ENCODE measurements around the gene URGCP.
"Not testable (repeated sequence)": the region's sequence is repeated elsewhere in the genome, so short reads cannot be mapped to it uniquely, and the experiment has no call there.

URGCP gene

DNA sequence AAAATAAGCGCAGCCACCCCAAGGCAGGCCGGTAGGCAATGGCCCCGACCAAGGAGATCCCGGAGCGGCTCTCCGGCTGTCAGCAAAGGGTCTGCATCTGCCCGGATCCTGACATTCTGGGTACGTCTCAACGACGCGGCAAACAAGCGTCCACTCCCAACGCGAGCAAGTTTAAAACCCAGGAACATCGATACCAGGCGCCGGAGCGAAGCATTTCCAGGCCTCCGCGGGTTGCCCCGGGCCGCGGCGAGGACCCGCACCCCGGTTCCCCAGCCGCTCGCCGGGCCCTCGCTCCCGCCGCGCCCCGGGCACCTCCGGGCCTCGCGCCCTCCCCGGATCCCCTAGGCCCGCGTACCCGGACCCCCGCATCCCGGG is 453 bp downstream of the URGCP start:
- peak; percentile 14 for DNase-seq

DNA sequence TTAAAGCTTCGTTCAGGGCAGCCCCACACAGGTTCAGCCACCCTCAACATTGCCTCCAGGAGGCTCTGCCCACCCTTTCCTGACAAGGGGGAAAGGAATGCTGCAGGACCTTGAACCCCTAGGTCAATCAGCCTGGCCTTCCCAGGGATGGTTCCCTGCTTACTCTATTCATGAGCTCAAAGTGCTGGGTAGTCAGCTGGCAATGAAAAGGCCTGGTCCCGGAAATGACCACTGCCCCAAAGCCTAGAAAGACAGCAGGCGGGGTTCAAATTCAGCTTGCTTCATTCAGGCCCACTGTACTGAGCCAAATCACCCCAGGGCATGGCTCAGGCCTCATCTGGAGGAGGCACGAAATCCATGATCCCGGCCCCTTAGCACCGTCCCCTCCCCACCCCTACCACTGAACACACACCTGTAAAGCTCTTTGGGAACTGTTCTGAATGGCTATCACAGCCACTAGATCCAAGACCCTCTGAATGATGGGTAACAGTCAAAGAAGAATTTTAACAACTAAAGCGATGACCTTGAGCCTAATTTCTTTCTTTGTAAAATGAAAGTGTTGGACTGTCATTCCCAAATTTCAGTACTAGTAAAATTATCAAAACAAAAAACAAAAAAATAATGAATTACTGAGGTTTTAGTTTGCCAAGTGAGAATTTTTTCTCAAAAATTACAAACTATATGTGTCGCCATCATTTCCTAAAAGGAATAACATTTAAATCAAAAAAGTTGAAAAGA is 1.0 kb downstream of the URGCP start:
- DNase-seq, result no peak

DNA sequence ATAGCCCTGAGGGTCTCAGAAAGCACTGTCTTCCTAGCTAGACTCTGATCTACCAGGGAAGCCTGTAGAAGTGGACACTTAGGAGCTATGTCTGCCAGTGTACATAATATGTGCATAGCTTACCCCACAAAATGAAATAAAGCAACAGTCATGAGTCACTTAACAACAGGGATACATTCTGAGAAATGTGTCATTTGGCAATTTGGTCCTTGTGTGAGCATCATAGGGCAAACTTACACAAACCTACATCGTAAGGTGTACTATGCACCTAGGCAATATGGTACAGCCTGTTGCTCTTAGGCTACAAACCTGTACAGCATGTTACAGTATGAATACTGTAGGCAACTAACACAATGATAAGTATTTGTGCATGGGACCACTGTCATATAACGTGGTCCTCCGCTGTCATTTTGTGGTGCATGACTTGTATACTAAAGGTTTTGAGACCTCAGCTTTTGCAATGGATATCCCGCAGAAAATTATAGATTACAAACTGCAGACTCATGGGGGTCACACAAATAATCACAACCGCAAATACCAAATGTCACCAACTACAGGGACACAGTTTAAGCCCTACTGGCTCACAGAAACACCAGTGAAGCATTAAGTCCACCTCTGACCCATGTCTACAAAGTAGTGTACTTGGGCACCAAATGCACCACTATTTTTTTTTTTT is 1.7 kb downstream of the URGCP start:
- DNase-seq, result no peak

DNA sequence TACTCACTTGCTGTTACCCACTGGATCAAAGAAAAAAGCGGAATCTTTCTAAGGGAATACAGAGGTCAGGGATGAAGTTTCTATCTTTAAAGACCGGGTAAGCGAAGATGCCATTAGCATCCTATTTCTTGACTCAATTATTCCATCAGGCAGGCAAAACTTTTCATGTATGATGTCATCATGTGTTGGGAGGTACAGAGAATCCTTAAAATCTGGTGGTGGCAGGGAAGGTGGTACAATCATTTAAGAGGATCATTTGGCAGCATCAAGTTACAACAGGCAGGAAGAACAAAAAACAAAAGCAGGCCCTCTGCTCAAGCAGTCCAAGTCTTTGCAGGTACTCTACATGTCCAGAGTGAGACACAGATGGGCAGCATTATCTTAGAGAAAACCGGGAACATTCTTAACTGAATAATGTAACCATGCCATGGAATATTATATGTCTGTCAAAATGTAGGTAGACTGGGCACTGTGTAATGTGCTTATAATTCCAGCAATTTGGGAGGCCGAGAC is 3.8 kb downstream of the URGCP start:
- DNase-seq, result no peak

DNA sequence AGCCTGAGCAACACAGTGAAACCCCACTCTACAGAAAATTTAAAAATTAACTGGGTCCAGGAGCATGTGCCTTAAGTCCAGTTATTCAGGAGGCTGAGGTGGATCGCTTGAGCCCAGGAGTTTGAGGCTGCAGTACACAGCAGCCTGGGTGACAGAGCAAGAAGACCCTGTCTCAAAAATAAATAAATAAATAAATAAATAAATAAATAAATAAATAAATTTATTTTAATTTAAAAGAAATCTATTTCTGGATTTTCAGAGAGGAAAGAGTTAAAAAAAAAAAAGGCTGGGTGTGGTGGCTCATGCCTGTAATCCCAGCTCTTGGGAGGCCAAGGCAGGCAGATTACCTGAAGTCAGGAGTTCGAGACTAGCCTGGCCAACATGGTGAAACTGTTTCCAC is 7.8 kb downstream of the URGCP start:
- DNase-seq, result not testable (repeated sequence)

DNA sequence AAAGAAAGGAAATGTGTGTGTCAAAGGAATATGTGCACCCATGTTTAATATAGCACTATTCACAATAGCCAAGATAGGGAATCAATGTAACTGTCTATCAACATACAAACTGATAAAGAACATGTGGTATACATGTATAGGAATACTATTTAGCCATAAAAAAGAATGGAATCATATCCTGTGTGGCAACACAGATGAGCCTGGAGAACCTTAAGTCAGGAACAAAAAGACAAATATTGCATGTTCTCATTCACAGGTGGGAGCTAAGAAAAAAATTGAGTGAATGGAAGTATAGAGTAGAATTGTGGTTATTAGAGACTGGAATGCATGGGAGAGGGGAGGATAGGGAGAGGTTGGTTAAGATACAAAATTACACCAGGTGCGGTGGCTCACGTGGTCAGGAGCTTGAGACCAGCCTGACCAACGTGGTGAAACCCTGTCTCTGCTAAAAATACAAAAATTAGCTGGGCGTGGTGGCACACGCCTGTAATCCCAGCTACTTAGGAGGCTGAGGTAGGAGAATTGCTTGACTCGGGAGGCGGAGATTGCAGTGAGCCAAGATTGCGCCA is 10.5 kb downstream of the URGCP start:
- DNase-seq, result no peak

DNA sequence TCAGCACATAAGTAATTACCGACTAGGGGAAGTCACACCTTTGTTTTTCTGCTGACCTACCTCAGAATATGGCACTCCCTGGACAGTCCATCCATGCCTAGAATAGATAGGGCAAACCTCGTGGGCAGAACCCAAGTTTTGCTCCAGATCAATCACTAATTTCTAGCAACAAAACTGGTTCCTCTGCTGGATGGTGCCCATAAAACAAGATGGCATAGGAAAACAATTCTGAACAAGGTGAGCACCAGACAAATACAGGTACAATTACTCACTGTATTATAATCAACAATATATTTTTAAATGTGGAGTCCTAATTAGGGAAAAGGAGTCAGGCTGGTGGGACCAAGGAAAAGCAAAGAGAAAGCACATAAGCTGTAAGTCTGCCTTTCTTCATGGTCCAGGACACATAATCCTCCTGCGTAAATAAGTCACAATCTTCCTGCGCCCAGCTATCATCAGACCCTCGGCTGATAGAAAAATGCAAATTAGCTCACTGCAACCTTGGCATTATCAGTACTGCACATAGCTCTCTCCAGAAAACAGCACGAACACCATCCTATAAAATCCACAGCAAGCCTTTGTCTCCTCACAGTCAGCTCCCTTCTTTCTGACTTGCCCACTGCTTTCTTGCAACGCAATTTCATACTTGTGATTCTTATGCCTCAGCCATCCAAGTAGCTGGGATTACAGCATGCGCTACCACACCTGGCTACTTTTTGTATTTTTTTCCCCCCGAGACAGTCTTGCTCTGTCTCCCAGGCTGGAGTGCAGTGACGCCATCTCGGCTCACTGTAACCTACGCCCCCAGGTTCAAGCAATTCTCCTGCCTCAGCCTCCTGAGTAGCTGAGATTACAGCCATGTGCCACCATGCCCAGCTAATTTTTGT is 15.1 kb downstream of the URGCP start:
- DNase-seq, result no peak

DNA sequence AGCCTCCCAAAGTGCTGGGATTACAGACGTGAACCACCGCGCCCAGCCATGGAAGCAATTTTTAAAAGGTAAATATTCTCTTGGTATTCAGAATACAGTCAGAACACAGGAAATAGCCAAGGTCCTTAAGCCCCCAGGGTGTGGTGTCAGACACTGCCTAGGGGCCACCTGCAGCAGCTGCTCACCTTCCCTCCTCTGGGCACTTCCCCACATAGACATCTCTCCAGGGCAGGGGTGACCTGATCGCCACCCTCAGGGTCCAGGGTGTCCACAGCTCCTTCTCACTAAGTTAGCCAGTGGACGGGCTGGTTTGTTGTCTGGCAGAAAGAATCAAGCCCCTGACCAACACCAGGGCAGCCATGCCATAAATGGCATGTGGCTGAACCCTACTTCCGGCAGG is 15.9 kb downstream of the URGCP start:
- DNase-seq, result no peak

DNA sequence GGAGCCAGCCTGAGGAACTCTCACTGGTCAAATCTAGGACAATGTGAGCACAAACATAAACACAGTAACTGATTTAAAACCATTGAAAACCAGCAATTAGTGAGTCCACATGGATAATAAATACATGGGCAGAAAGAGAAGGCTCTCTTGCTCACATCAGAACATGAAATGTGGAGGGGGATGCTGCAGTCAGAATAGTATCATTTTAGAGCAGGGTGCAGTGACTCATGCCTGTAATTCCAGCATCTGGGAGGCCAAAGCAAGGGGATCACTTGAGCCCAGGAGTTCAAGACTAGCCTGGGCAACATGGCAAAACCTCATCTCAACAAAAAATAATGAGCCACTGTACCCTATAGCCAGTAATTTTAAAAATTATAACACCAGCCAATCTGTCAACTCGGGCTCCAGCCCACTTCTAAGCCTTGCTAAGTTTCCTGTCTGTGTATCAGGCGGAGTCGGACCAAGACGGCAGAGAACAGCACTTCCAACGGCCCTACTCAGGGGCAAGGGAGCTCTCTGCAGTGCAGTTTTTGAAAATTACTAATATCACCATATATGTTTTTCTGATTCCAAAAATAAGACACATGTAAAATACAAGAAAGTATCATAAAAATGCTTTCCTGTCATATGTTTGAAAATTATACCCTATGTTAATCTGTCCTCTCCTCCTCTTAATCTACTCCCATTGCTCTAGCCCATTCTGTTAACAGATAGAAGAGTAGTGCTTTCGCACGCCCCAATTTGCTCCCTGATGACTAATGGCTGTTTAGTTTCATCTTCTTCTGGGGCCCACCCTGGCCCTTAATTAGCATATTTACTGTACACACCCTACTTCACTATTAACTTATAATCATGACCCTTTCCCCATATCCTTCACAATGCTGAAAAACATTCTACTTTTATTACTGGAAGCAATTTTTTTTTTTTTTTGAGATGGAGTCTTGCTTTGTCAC is 17.1 kb downstream of the URGCP start:
- no peak for DNase-seq

DNA sequence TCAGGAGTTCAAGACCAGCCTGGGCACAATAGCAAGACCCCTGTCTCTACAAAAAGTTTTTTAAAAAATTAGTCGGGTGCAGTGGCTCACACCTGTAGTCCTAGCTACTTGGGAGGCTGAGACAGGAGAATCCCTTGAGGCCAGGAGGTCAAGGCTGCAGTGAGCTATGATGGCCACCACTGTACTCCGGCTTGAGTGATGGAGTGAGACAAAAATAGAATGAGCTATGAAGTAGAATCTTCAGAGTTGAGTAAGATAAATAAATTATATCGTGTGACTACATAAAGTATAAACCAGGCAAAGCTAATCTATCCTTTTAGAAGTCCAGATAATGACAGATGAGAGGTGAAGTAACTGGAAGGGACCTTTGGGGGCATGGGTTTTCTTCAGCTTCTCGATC is 21.8 kb downstream of the URGCP start:
- DNase-seq, result no peak

DNA sequence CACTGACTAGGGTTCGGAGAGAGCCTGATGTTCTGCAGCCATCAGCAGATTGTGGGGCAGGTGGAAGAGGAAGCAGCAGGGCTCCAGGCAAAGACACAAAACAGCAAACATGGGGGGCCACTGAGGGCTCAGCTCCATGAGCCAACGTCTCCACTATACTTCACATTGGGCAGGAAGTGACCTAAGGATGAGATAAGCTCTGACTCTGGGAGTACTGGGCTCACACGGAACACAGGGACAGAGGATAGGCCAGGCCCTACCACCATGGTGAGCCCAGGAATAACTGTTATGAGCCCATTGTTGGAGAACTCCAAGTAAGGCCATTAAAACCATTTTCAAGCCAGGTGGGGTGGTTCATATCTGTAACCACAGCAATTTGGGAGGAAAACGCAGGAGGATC is 22.2 kb downstream of the URGCP start:
- no peak for DNase-seq

DNA sequence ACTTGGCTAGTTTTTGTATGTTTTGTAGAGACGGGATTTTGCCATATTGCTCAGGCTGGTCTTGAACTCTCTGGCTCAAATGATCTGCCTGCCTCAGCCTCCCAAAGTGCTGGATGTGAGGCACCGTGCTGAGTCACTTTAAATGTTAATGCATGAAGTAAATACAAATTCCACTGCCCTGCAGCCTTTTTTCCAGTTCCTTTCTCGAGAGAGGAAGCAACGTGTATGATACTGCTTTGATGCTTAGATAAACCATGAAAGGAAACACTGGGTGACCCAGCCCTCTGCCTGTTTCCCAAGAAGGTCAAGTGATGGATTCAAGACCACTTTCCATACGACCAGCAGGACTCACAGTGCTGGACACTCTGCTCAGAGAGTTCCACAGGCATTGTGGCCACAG is 25.8 kb downstream of the URGCP start:
- DNase-seq, result no peak

DNA sequence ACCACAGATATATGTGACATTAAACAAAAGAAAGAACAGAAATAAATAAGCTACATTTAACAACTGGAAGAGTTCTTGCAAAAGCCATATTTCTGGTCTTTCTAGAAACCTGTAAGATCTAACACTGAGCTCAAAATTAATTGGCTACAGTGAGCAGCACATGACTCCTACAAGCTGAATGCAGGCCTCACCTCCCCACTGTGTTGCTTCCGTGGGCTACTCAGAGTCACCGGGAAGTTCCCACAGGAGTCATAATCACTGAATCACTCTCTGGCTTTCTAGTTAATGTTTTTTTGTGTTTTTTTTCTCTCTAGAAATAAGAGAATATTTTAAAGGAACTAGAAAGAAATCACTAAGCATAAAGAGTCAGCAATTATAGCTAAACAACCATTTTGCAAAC is 26.9 kb downstream of the URGCP start:
- DNase-seq, result no peak

DNA sequence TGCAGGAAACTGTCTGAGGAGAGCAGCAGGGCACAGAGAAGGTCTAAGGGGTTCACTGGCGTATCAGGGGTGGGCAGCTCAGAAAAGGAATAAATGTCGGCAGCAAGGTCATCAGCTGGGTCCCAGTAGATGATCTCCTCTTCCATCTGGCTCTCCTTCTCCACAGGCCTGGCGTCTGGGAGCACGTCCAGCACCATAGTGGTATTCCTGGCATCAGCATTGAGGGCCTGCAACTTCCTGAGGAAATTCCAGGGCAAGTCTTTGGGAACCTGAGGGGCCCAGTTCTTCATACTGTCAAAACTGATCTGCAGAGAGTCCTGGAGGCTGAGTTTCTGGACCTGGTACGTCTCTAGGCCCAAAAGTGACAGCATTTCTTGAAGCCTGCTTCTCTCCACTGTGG is 27.5 kb downstream of the URGCP start:
- DNase-seq, result no peak

DNA sequence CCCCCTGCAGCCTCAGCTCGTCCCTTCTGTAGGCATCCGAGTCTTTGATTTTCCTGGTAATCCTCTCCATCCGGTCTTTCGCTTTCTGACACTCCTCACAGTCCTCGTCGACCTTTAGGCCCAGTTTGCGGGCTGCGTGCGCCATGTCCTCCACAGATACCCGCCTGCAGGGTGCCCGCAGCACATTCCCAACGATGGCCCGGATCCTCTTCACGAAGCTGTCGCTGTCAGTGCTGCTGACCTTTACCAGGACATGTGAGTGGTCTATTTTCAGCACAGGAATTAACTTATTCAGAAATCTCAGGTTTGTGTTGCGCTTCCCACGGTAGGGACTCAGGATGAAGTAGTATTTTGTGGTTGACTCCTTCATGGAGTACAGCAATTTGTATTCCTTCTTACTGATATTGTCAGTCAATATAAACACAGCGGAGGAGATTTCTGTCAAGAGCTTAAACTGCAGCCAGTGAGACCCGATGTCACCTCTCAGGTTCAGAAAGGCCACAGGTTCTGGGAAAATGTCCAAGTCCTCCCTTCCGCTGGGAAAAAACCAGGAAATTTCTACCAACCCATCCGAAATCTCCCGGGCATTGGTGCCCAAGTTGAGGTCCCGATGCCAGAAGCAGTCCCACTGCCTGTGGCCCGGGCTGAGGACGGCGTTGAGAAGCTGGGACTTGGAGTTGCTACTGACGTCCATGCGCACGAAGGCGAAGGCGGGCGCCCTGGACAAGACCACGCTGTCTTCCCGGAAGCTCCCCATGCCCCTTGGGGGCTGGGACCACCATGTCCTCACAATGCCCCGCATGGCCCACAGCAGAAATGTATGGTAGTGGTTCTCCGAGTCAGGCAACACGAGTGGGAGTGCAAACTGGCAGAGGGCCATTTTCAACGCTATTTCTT is 28.2 kb downstream of the URGCP start:
- DNase-seq, result no peak

DNA sequence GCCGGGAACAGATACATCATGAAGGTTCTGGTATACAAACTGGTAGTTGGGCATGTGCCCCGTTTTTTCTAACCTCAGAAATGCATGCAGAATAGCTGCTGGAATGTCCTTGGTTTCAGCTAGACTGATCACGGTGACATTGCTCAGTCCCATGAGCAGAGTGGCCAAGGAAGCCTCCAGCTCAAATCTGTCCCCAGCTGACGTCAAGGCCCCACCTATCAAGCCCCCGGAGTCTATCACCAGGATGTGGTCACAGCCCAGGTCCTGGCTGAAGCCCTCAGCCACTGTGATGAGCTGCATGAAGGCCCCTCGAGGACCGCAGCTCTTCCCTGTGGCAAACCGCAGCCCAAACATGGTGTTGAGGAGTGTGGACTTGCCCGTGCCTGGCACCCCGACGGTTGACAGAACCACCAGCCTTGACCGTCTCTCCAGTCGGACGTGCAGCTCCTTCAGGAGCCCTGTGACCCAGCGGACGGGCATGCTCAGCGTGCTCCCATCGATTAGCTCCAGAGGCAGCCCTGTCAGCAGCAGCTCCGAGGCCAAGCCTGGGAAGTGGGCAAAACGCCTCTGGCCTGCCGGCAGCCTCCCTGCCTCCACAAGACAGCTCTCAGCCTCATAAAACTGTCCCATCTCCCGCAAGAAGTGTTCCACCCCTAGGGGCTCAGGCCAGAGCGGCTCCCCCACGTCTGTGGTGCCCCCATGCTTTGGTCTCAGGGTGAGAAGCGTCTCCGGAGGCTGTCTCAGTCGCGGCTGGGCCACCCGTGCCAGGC is 29.2 kb downstream of the URGCP start:
- DNase-seq, result no peak

DNA sequence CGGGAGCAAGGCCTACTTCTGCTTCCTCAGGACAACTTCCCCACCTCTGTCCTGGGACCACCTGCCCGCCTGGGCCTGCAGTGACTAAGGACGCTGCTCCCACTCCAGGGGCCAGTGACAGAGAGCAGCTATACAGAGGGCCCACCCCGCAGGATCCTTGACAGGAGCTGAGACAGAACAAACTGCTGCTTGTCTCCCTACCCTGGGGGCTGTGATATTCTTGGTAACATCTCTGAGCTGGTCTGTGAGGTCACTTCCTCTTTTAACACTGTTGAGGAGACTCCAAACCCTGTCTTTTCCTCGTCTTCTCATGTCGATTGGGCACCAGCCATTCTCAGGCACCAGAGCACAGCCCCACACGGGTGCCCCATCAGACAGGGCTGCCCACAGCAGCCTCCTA is 30.2 kb downstream of the URGCP start:
- no peak for DNase-seq

DNA sequence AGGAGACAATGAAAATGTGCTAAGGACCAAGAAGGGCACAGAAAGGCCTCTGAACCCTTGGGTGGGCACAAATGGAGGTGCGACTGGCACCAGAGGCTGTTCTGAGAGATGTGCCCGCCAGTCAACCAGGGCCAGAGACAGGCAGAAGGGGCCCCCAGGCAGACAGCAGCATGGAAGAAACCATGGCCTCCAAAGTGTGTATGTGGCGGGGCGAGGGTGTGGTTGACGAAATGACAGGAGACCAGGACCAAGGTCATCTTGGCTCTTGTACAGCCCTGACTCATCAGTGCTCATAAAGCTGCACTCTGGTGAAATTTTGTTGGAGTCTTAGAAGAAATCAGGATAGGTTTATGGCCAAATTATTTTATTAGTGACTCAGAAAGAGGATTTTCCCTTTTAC is 33.1 kb downstream of the URGCP start:
- DNase-seq, result no peak

DNA sequence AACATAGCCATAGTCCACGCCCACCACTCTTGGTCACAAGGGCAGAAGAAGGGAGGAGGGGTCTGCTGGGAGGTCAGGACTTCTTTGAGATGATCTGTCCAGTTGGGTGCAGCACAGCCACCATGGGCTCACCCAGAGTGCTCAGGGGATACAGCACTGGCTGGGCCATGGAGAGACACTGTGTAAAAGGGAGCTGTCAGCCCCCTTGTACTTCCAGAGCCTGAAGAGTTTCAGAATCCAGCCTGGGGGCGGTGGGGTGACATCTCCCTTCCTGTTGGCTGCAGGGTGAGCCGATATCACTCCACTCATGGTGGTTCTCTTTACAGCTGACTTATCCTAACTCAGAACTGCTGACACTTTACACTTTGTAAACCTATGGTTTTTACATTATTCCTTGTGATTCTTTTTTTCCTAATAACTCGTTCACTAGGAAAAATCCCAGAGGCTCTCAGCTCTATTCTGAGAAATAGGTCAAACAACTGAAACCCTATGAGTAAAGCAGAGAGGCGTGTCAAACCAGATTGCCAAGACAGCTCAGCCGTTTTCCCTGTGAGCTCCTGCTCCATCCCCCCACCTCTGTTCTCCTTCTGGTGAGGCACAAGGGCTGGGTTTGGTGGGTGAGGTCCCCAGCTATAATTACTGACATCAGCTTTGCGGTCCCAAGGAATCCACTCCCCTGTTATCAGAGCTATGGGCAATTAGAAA is 33.8 kb downstream of the URGCP start:
- no peak for DNase-seq

DNA sequence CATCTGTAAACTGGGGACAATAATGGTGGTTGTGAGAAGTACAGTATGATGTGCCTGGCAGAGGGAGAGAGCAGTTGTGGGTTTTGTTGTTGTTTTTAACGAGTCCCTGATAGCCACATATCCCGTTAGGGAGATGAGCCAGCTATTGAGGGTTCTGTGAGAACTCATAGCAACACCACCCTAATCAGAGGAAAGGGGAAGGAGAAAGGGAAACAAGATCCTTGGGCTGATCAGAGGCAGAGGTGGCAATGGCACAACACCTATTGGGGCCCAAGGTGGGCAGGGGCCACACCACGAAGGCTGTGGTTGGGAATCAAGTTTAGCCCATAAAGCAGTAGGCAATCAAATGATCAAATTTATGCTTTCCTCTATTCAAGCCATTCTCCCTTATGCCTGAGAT is 35.3 kb downstream of the URGCP start:
- DNase-seq, result no peak

Data from CD4-positive, alpha-beta T cell treated with Interleukin-10 for 1 hour (primary cell).